Stimulated activated CD8-positive, alpha-beta memory T cell treated with anti-CD3 and anti-CD28 coated beads, Interleukin-7, amount 100 ng/mL, for 48 hours (primary cell): Measurements from ENCODE around the gene USP7.

Experiments used
- DNase-seq, 2 donors: peaks; one replicate each; pipeline ENCODE4 v3.0.0-alpha.2; 2020; ENCODE audit warnings: low read depth in 1 of 2; ENCODE audit errors: extremely low read depth in 1 of 2

The USP7 gene

GRCh38 chr16:8904018-8904430 is 59.7 kb downstream of the USP7 start:
- DNase-seq = no peak

- no peak for DNase-seq
Observed at GRCh38 chr16:8903004-8903403, 60.7 kb downstream of the USP7 start.

- no peak for DNase-seq
Observed at GRCh38 chr16:8901320-8901861, 62.3 kb downstream of the USP7 start.

GRCh38 chr16:8900343-8900742 is 63.4 kb downstream of the USP7 start:
- DNase-seq = no peak

- DNase-seq = no peak
Observed at GRCh38 chr16:8899709-8900317, 63.9 kb downstream of the USP7 start.

GRCh38 chr16:8898660-8899318 is 64.9 kb downstream of the USP7 start:
- no peak for DNase-seq

GRCh38 chr16:8894736-8895334 is 68.9 kb downstream of the USP7 start:
- DNase-seq = no peak

GRCh38 chr16:8893976-8894690 is 69.6 kb downstream of the USP7 start:
- DNase-seq = no peak

- DNase-seq = no peak
Observed at GRCh38 chr16:8893426-8893825, 70.3 kb downstream of the USP7 start.

GRCh38 chr16:8892101-8892575 is 71.6 kb downstream of the USP7 start:
- no peak for DNase-seq

GRCh38 chr16:8890549-8890921 is 73.2 kb downstream of the USP7 start:
- DNase-seq = no peak

- DNase-seq = no peak
Observed at GRCh38 chr16:8889893-8890548, 73.7 kb downstream of the USP7 start.

- no peak for DNase-seq
Observed at GRCh38 chr16:8888951-8889892, 74.5 kb downstream of the USP7 start.

GRCh38 chr16:8887952-8888560 is 75.7 kb downstream of the USP7 start:
- no peak for DNase-seq

GRCh38 chr16:8887431-8887765 is 76.3 kb downstream of the USP7 start:
- no peak for DNase-seq

- no peak for DNase-seq
Observed at GRCh38 chr16:8886593-8887430, 76.9 kb downstream of the USP7 start.

GRCh38 chr16:8885674-8886592 is 77.8 kb downstream of the USP7 start:
- DNase-seq = no peak
